CD14-positive monocyte (primary cell): ENCODE results near the gene PET100. TPM values are rescaled to one million over a fixed set of nuclear protein-coding genes. Genes with fewer than 3 reads are reported as not detected.

Source experiments
- DNase-seq, 3 donors: peaks; one replicate each; pipeline ENCODE4 v3.0.0-alpha.2; 2011 to 2022
- H2AFZ ChIP-seq: 2 replicates; pipeline ENCODE4 v1.6.0; 2012; ENCODE audit warnings: mild to moderate bottlenecking, low read depth, low read length, inconsistent platforms; ENCODE audit not compliant: insufficient read depth, poor library complexity, severe bottlenecking
- H3K27ac ChIP-seq, 2 donors: 1 replicate in 1 of 2; 2 replicates in 1 of 2; pipeline ENCODE4 v1.5.1; 2012 to 2013; ENCODE audit warnings: low read length in 2 of 2, control low read depth in 1 of 2, inconsistent platforms in 1 of 2, low read depth in 1 of 2, mild to moderate bottlenecking in 1 of 2
- H3K27me3 ChIP-seq, 2 donors: one replicate each; pipeline versions ENCODE4 v1.6.0 to v1.6.1; 2011 to 2013; ENCODE audit warnings: low read length in 2 of 2; ENCODE audit not compliant: control insufficient read depth in 2 of 2, insufficient read depth in 2 of 2
- H3K36me3 ChIP-seq, 2 donors: replicated peaks in 1 of 2; 1 replicate in 1 of 2; 2 replicates in 1 of 2; pipeline versions ENCODE4 v1.5.1 to v1.6.1; 2012 to 2013; ENCODE audit warnings: low read length in 2 of 2, control low read depth in 1 of 2, inconsistent platforms in 1 of 2, mild to moderate bottlenecking in 1 of 2; ENCODE audit not compliant: insufficient read depth in 2 of 2, control insufficient read depth in 1 of 2
- H3K4me1 ChIP-seq, 2 donors: 1 replicate in 1 of 2; 2 replicates in 1 of 2; pipeline versions ENCODE4 v1.5.1 to v1.6.1; 2012 to 2013; ENCODE audit warnings: low read length in 2 of 2, control low read depth in 1 of 2, inconsistent platforms in 1 of 2, mild to moderate bottlenecking in 1 of 2, moderate library complexity in 1 of 2; ENCODE audit not compliant: insufficient read depth in 2 of 2, control insufficient read depth in 1 of 2
- H3K4me2 ChIP-seq: replicated peaks from 2 replicates; pipeline ENCODE3; 2012; ENCODE audit warnings: low read length, moderate library complexity, mild to moderate bottlenecking; ENCODE audit not compliant: poor library complexity, severe bottlenecking; ENCODE audit errors: extremely low read depth
- H3K4me3 ChIP-seq, 3 experiments: fragments of 200-600 bp in 1 of 3; sonication (generic) in 1 of 3; replicated peaks in 1 of 3; 1 replicate in 2 of 3; 2 replicates in 1 of 3; pipeline ENCODE4 v1.5.1; 2011 to 2013; ENCODE audit warnings: low read length in 3 of 3, mild to moderate bottlenecking in 3 of 3, control low read depth in 2 of 3, low read depth in 2 of 3, inconsistent platforms in 1 of 3, moderate library complexity in 1 of 3
- H3K79me2 ChIP-seq: 2 replicates; pipeline ENCODE4 v1.6.0; 2012; ENCODE audit warnings: mild to moderate bottlenecking, control low read depth, inconsistent platforms, low read length, moderate library complexity; ENCODE audit not compliant: insufficient read depth
- H3K9ac ChIP-seq: 2 replicates; pipeline ENCODE4 v1.6.0; 2017; ENCODE audit warnings: low read length, mild to moderate bottlenecking; ENCODE audit not compliant: insufficient read depth, poor library complexity, severe bottlenecking
- H3K9me3 ChIP-seq, 2 donors: replicated peaks in 1 of 2; 1 replicate in 1 of 2; 2 replicates in 1 of 2; pipeline versions ENCODE4 v1.5.1 to v1.6.1; 2012 to 2013; ENCODE audit warnings: low read length in 2 of 2, control low read depth in 1 of 2; ENCODE audit not compliant: control insufficient read depth in 1 of 2, insufficient read depth in 1 of 2
- H4K20me1 ChIP-seq: 2 replicates; pipeline ENCODE4 v1.6.0; 2012; ENCODE audit warnings: mild to moderate bottlenecking, low read length, control low read depth, moderate library complexity; ENCODE audit not compliant: insufficient read depth
- H3K27ac Mint-ChIP-seq, 7 donors: one replicate each; pipeline ENCODE4 v1.8.0; 2020; ENCODE audit warnings: mild to moderate bottlenecking in 7 of 7, mixed read lengths in 7 of 7, moderate library complexity in 6 of 7, inconsistent platforms in 2 of 7
- H3K27me3 Mint-ChIP-seq, 3 donors: one replicate each; pipeline ENCODE4 v1.8.0; 2021 to 2022; ENCODE audit warnings: low read depth in 3 of 3, mild to moderate bottlenecking in 3 of 3, mixed read lengths in 3 of 3, moderate library complexity in 3 of 3, inconsistent platforms in 1 of 3
- H3K36me3 Mint-ChIP-seq, 2 donors: one replicate each; pipeline ENCODE4 v1.8.0; 2020; ENCODE audit warnings: mixed read lengths in 2 of 2, inconsistent platforms in 1 of 2, mild to moderate bottlenecking in 1 of 2
- H3K4me1 Mint-ChIP-seq: one replicate; pipeline ENCODE4 v1.8.0; 2020; ENCODE audit warnings: mild to moderate bottlenecking, mixed read lengths
- H3K4me3 Mint-ChIP-seq, 2 donors: one replicate each; pipeline ENCODE4 v1.8.0; 2020; ENCODE audit warnings: mild to moderate bottlenecking in 2 of 2, mixed read lengths in 2 of 2, moderate library complexity in 1 of 2
- H3K9me3 Mint-ChIP-seq, 7 donors: one replicate each; pipeline ENCODE4 v1.8.0; 2020 to 2022; ENCODE audit warnings: mixed read lengths in 7 of 7, mild to moderate bottlenecking in 6 of 7, moderate library complexity in 6 of 7, inconsistent platforms in 2 of 7
- WGBS: methylation state at CpG from one replicate; pipeline ENCODE4 v1.1.5; 2013; ENCODE audit warnings: missing lambda C conversion rate; ENCODE audit not compliant: insufficient coverage; 5-methylcytosine and 5-hydroxymethylcytosine counted together
- intact Hi-C, 2 donors: fragments of 100-400 bp; cut with micrococcal nuclease; formaldehyde crosslinking; loops; one replicate each; pipeline versions ENCODE4 v1.15.0 to v1.15.1; 2023
- polyA plus RNA-seq, 3 donors: library from polyadenylated mRNA; depleted of rRNA in 1 of 3; unstranded in 2 of 3; stranded (reverse) in 1 of 3; fragments of 300-500 nt in 2 of 3; fragments of >200 nt in 1 of 3; fragmentation: Illumina TruSeq in 2 of 3; gene quantifications; 1 replicate in 2 of 3; 2 replicates in 1 of 3; pipeline ENCODE4 v1.2.3, GENCODE V29; 2012 to 2021
- TF ChIP-seq, protein P1 (sequence below): fragments of 200-600 bp; IDR thresholded peaks from one replicate; pipeline ENCODE4 v1.8.0; 2022; ENCODE audit warnings: antibody characterized with exemption, mild to moderate bottlenecking

PET100 gene
- polyA plus RNA-seq, 3 donors, result 64.6 to 386 (median 300) TPM

DNA sequence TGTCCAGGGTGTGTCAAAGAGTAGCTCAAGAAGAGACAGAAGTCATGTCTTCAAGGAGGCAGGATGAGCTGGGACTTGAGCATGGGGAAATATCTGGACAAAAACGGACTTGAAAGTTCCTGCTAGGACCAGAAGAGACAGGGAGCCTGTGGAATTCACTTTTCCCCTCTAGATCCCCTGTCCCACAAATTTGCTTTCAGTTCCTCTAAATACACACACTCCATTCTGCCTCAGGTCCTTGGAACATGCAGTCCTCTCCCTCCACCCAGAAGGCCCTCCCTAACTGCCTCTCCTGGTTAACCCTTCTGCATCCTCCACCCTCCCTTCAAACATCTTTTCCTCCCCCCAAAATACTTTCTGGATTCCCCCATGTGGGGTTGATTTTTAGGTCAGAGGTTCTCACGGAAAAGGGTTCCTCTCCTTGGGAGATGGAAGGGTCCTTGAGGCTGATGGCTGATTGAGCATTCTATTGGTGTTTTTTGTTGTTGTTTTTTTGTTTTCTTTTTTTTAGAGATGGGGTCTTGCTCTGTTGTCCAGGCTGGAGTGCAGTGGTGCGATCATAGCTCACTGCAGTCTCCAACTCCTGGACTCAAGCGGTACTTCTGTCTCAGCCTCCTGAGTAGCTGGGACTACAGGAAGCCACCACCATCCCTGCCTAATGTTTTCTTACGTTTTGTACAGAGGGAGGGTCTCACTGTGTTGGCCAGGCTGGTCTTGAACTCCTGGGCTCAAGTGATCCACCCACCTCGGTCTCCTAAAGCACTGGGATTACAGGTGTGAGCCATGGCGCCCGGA is 32.3 kb downstream of the PET100 start:
- WGBS, result 100% methylated on average over 3 of the region's 8 CpGs
- H3K27ac Mint-ChIP-seq, result peak overlapping the region in 2 of 7 donors; percentile 25 to 80
- peaks cover 33% of the 10 kb centered on the region for H3K4me1 Mint-ChIP-seq

DNA sequence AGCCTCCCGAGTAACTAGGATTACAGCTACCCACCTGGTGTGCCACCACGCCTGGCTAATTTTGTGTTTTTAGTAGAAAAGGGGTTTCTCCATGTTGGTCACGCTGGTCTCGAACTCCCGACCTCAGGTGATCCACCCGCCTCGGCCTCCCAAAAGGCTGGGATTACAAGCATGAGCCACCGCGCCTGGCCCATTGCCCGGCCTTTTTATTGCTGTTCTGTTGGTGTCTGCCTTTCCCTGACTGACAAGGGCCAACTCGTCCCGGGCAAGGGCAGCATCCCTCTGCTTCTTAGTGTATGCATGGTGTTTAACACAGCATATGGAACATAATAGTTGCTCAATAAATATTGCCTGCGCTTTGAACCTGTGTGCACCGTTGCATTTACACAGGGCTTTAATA is 33.1 kb downstream of the PET100 start:
- no peak overlapping the region for H3K9ac ChIP-seq
- 93% methylated on average over 9 of the region's 14 CpGs for WGBS
- H3K27ac Mint-ChIP-seq, result peak overlapping the region in 1 of 7 donors; percentile 7

More for the DNA sequence above, 32.3 kb downstream of the PET100 start:
- H3K79me2 ChIP-seq, result no peaks in the 10 kb centered on the region
- Mint-ChIP-seq H3K36me3 (no peaks in the 10 kb centered on the region), H3K9me3 (peaks cover 0 to 1% (median 0%) of the 10 kb centered on the region in 7 donors), H3K4me3 (no peak overlapping the region), H3K27me3 (peaks cover 0 to 10% (median 0%) of the 10 kb centered on the region in 3 donors)
- no peak overlapping the region for H3K27ac ChIP-seq
- H3K4me2 ChIP-seq, result no peak overlapping the region
- H3K9me3 ChIP-seq, result no peaks in the 10 kb centered on the region
- no peak for DNase-seq
- no peaks in the 10 kb centered on the region for H3K27me3 ChIP-seq
- no peaks in the 10 kb centered on the region for H3K36me3 ChIP-seq
- TF ChIP-seq, protein P1, sequence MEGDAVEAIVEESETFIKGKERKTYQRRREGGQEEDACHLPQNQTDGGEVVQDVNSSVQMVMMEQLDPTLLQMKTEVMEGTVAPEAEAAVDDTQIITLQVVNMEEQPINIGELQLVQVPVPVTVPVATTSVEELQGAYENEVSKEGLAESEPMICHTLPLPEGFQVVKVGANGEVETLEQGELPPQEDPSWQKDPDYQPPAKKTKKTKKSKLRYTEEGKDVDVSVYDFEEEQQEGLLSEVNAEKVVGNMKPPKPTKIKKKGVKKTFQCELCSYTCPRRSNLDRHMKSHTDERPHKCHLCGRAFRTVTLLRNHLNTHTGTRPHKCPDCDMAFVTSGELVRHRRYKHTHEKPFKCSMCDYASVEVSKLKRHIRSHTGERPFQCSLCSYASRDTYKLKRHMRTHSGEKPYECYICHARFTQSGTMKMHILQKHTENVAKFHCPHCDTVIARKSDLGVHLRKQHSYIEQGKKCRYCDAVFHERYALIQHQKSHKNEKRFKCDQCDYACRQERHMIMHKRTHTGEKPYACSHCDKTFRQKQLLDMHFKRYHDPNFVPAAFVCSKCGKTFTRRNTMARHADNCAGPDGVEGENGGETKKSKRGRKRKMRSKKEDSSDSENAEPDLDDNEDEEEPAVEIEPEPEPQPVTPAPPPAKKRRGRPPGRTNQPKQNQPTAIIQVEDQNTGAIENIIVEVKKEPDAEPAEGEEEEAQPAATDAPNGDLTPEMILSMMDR, result no peak
- H3K4me3 ChIP-seq, result no peak overlapping the region
- H4K20me1 ChIP-seq, result no peaks in the 10 kb centered on the region
- no peak overlapping the region for H2AFZ ChIP-seq
- no peak overlapping the region for H3K9ac ChIP-seq
- intact Hi-C loops, result no loop called here
- H3K4me1 ChIP-seq, result peaks cover 32 to 44% of the 10 kb centered on the region in 2 donors

More for the DNA sequence above, 33.1 kb downstream of the PET100 start:
- intact Hi-C loops, result no loop called here
- H3K79me2 ChIP-seq, result no peaks in the 10 kb centered on the region
- peaks cover 25 to 37% of the 10 kb centered on the region in 2 donors for H3K4me1 ChIP-seq
- no peak overlapping the region for H3K4me2 ChIP-seq
- no peak overlapping the region for H3K27ac ChIP-seq
- no peak for DNase-seq
- no peak overlapping the region for H2AFZ ChIP-seq
- Mint-ChIP-seq H3K9me3 (peaks cover 0 to 2% (median 0%) of the 10 kb centered on the region in 7 donors), H3K4me3 (no peak overlapping the region), H3K4me1 (peaks cover 27% of the 10 kb centered on the region), H3K27me3 (peaks cover 0 to 10% (median 0%) of the 10 kb centered on the region in 3 donors), H3K36me3 (no peaks in the 10 kb centered on the region)
- TF ChIP-seq, protein P1, result no peak
- H3K27me3 ChIP-seq, result no peaks in the 10 kb centered on the region
- H3K36me3 ChIP-seq, result no peaks in the 10 kb centered on the region
- no peaks in the 10 kb centered on the region for H4K20me1 ChIP-seq
- no peaks in the 10 kb centered on the region for H3K9me3 ChIP-seq
- H3K4me3 ChIP-seq, result no peak overlapping the region
